T-cell (primary cell): ENCODE results near the gene SLC27A1. TPM values are rescaled to one million over a fixed set of nuclear protein-coding genes. Genes with fewer than 3 reads are reported as not detected.

Experiments
- ATAC-seq, 4 experiments: fragments of 200-7000 bp in 3 of 4; fragments of 150-1000 bp in 1 of 4; cut with Tn5 transposase; replicated peaks in 1 of 4; 1 replicate in 3 of 4; 2 replicates in 1 of 4; pipeline ENCODE4 v1.10.0; 2021; ENCODE audit warnings: moderate library complexity in 3 of 4, mild to moderate bottlenecking in 2 of 4, moderate number of reproducible peaks in 1 of 4
- CTCF ChIA-PET, 2 donors: fragments of 300-600 bp; sonication (Branson Sonifier 250); formaldehyde crosslinking; loops; one replicate each; lab custom pipeline; 2022; ENCODE audit warnings: antibody characterized with exemption in 2 of 2; lab: Charles Lee
- POLR2A ChIA-PET, 2 donors: fragments of 300-600 bp; sonication (Branson Sonifier 250); formaldehyde crosslinking; loops; one replicate each; lab custom pipeline; 2022; ENCODE audit warnings: antibody characterized with exemption in 2 of 2; lab: Charles Lee
- DNase-seq, 35 experiments: peaks; one replicate each; pipeline versions ENCODE4 v3.0.0 to v3.0.0-alpha.2; 2013 to 2023
- H3K27ac ChIP-seq: one replicate; pipeline ENCODE4 v1.5.1; 2013; ENCODE audit warnings: low read length
- H3K27me3 ChIP-seq, 2 experiments: replicated peaks in 1 of 2; 1 replicate in 1 of 2; 2 replicates in 1 of 2; pipeline versions ENCODE4 v1.6.1 to v1.7.0; 2013; ENCODE audit warnings: low read length in 1 of 2, mixed read lengths in 1 of 2; ENCODE audit not compliant: control insufficient read depth in 2 of 2, insufficient read depth in 2 of 2; ENCODE audit errors: extremely low read depth in 1 of 2
- H3K36me3 ChIP-seq, 2 donors: 1 replicate in 1 of 2; 2 replicates in 1 of 2; pipeline versions ENCODE4 v1.6.1 to v1.7.0; 2013; ENCODE audit warnings: low read length in 1 of 2; ENCODE audit not compliant: control insufficient read depth in 2 of 2, insufficient read depth in 1 of 2; ENCODE audit errors: extremely low read depth in 1 of 2
- H3K4me1 ChIP-seq, 2 experiments: 1 replicate in 1 of 2; 2 replicates in 1 of 2; pipeline versions ENCODE4 v1.6.1 to v1.7.0; 2013; ENCODE audit warnings: low read length in 2 of 2, mixed read lengths in 1 of 2; ENCODE audit not compliant: insufficient read depth in 2 of 2, control insufficient read depth in 1 of 2; ENCODE audit errors: extremely low read depth in 1 of 2
- H3K4me3 ChIP-seq, 2 donors: 1 replicate in 1 of 2; 2 replicates in 1 of 2; pipeline versions ENCODE4 v1.5.1 to v1.7.0; 2013; ENCODE audit warnings: mild to moderate bottlenecking in 2 of 2, low read length in 1 of 2, moderate library complexity in 1 of 2; ENCODE audit not compliant: control insufficient read depth in 1 of 2; ENCODE audit errors: extremely low read depth in 1 of 2
- H3K9me3 ChIP-seq: 2 replicates; pipeline ENCODE4 v1.7.0; 2013
- H3K27ac Mint-ChIP-seq, 2 donors: one replicate each; pipeline ENCODE4 v1.8.0; 2020 to 2021; ENCODE audit warnings: mild to moderate bottlenecking in 2 of 2, mixed read lengths in 2 of 2
- H3K27me3 Mint-ChIP-seq, 2 donors: one replicate each; pipeline ENCODE4 v1.8.0; 2021 to 2022; ENCODE audit warnings: mixed read lengths in 2 of 2
- H3K36me3 Mint-ChIP-seq: one replicate; pipeline ENCODE4 v1.8.0; 2021; ENCODE audit warnings: mixed read lengths
- H3K4me1 Mint-ChIP-seq, 3 donors: one replicate each; pipeline ENCODE4 v1.8.0; 2020 to 2022; ENCODE audit warnings: mixed read lengths in 3 of 3, mild to moderate bottlenecking in 1 of 3
- H3K4me3 Mint-ChIP-seq, 3 donors: one replicate each; pipeline ENCODE4 v1.8.0; 2020 to 2022; ENCODE audit warnings: mild to moderate bottlenecking in 3 of 3, mixed read lengths in 3 of 3, moderate library complexity in 3 of 3
- H3K9me3 Mint-ChIP-seq, 3 donors: one replicate each; pipeline ENCODE4 v1.8.0; 2020 to 2022; ENCODE audit warnings: mixed read lengths in 3 of 3
- WGBS: methylation state at CpG from one replicate; pipeline ENCODE4 v1.1.5; 2013; ENCODE audit warnings: missing lambda C conversion rate; ENCODE audit not compliant: insufficient coverage; 5-methylcytosine and 5-hydroxymethylcytosine counted together
- total RNA-seq, 35 experiments: library from RNA in 6 of 35; stranded (reverse) in 6 of 35; fragments of 120-200 nt in 1 of 35; gene quantifications; one replicate each; pipeline versions ENCODE4 v1.2.1 to v1.2.4 and lab custom pipeline; 2013 to 2026

Gene SLC27A1
- total RNA-seq, 5 donors from 2014 or later (not counting 1 experiment from before 2014, with no cell fraction given) = 5.9 to 13.3 (median 10.5) TPM

- H3K4me1 Mint-ChIP-seq = peaks cover 0 to 25% (median 4%) of the 10 kb centered on the region in 3 donors
- CTCF ChIA-PET = interaction anchor here (0.5 to 0.7 kb wide), 6 partner anchors 10 to 397 kb away, joined by 3 to 7 read pairs (median 4); no protein-coding TSS in a partner anchor
- Histone ChIP-seq H3K27ac (no peak overlapping the region), H3K9me3 (no peaks in the 10 kb centered on the region), H3K36me3 (no peaks in the 10 kb centered on the region), H3K4me1 (peaks cover 0 to 25% of the 10 kb centered on the region in 2 experiments), H3K27me3 (peaks cover 0 to 27% of the 10 kb centered on the region in 2 experiments), H3K4me3 (no peak overlapping the region)
- 74% methylated on average over 6 of the region's 8 CpGs for WGBS
- ATAC-seq = no peak
- peaks cover 0 to 6% (median 0%) of the 10 kb centered on the region in 3 donors for H3K9me3 Mint-ChIP-seq
- no peak overlapping the region for H3K4me3 Mint-ChIP-seq
- POLR2A ChIA-PET = interaction anchor here in 1 of 2 donors (0.6 kb wide), 2 partner anchors 11 to 541 kb away, joined by 6 read pairs; no protein-coding TSS in a partner anchor
- no peaks in the 10 kb centered on the region for H3K36me3 Mint-ChIP-seq
- no peak for DNase-seq
- no peaks in the 10 kb centered on the region for H3K27me3 Mint-ChIP-seq
- H3K27ac Mint-ChIP-seq = no peak overlapping the region
Observed at GRCh38 chr19:17529239-17530158, 59.2 kb downstream of the SLC27A1 start.

GRCh38 chr19:17530586-17530985 is 60.3 kb downstream of the SLC27A1 start:
- Histone ChIP-seq H3K4me3 (no peak overlapping the region), H3K27me3 (peaks cover 0 to 27% of the 10 kb centered on the region in 2 experiments), H3K27ac (no peak overlapping the region), H3K9me3 (no peaks in the 10 kb centered on the region), H3K4me1 (peaks cover 0 to 25% of the 10 kb centered on the region in 2 experiments), H3K36me3 (no peaks in the 10 kb centered on the region)
- ChIA-PET POLR2A (interaction anchor here in 1 of 2 donors (0.6 kb wide), 1 partner anchor 542 kb away, joined by 6 read pairs; no protein-coding TSS in a partner anchor), CTCF (interaction anchor here in 1 of 2 donors (0.6 kb wide), 1 partner anchor 326 kb away, joined by 3 read pairs; no protein-coding TSS in a partner anchor)
- WGBS = 77% methylated on average over 4 of the region's 8 CpGs
- Mint-ChIP-seq H3K27me3 (no peaks in the 10 kb centered on the region), H3K36me3 (no peaks in the 10 kb centered on the region), H3K9me3 (peaks cover 0 to 6% (median 0%) of the 10 kb centered on the region in 3 donors), H3K27ac (no peak overlapping the region), H3K4me3 (no peak overlapping the region), H3K4me1 (peaks cover 0 to 15% (median 0%) of the 10 kb centered on the region in 3 donors)
- no peak for ATAC-seq
- DNase-seq = no peak

- 92% methylated on average over 14 of the region's 16 CpGs for WGBS
- H3K27me3 ChIP-seq = peaks cover 0 to 15% of the 10 kb centered on the region in 2 experiments
- H3K36me3 ChIP-seq = no peaks in the 10 kb centered on the region
- no peak overlapping the region for H3K4me3 ChIP-seq
- no peak overlapping the region for H3K27ac Mint-ChIP-seq
- peaks cover 0 to 18% of the 10 kb centered on the region in 2 experiments for H3K4me1 ChIP-seq
- ChIA-PET CTCF (no interaction called here), POLR2A (no interaction called here)
- no peaks in the 10 kb centered on the region for H3K27me3 Mint-ChIP-seq
- no peak for ATAC-seq
- no peaks in the 10 kb centered on the region for H3K9me3 ChIP-seq
- peaks cover 0 to 6% (median 0%) of the 10 kb centered on the region in 3 donors for H3K9me3 Mint-ChIP-seq
- no peak for DNase-seq
- no peak overlapping the region for H3K4me3 Mint-ChIP-seq
- H3K36me3 Mint-ChIP-seq = no peaks in the 10 kb centered on the region
- H3K4me1 Mint-ChIP-seq = peaks cover 0 to 10% (median 0%) of the 10 kb centered on the region in 3 donors
- no peak overlapping the region for H3K27ac ChIP-seq
Observed at GRCh38 chr19:17532116-17532515, 61.8 kb downstream of the SLC27A1 start.

- CTCF ChIA-PET = no interaction called here
- Histone ChIP-seq H3K9me3 (no peaks in the 10 kb centered on the region), H3K4me1 (peaks cover 0 to 14% of the 10 kb centered on the region in 2 experiments), H3K36me3 (no peaks in the 10 kb centered on the region), H3K27me3 (peaks cover 0 to 11% of the 10 kb centered on the region in 2 experiments), H3K4me3 (no peak overlapping the region), H3K27ac (no peak overlapping the region)
- Mint-ChIP-seq H3K4me1 (peaks cover 0 to 10% (median 0%) of the 10 kb centered on the region in 3 donors), H3K9me3 (peaks cover 0 to 6% (median 0%) of the 10 kb centered on the region in 3 donors), H3K27ac (no peak overlapping the region), H3K4me3 (no peak overlapping the region), H3K27me3 (no peaks in the 10 kb centered on the region), H3K36me3 (no peaks in the 10 kb centered on the region)
- POLR2A ChIA-PET = no interaction called here
- DNase-seq (no peak), ATAC-seq (no peak)
- 67% methylated on average over 5 of the region's 7 CpGs for WGBS
Observed at GRCh38 chr19:17532557-17532956, 62.2 kb downstream of the SLC27A1 start.

- H3K9me3 Mint-ChIP-seq = no peaks in the 10 kb centered on the region
- H3K27me3 Mint-ChIP-seq = no peaks in the 10 kb centered on the region
- no peak overlapping the region for H3K27ac Mint-ChIP-seq
- Histone ChIP-seq H3K36me3 (no peaks in the 10 kb centered on the region), H3K27me3 (peaks cover 0 to 5% of the 10 kb centered on the region in 2 experiments), H3K4me3 (no peak overlapping the region), H3K27ac (no peak overlapping the region), H3K4me1 (peaks cover 4 to 20% of the 10 kb centered on the region in 2 experiments), H3K9me3 (no peaks in the 10 kb centered on the region)
- no peaks in the 10 kb centered on the region for H3K36me3 Mint-ChIP-seq
- H3K4me1 Mint-ChIP-seq = peaks cover 10 to 17% (median 16%) of the 10 kb centered on the region in 3 donors
- ChIA-PET POLR2A (no interaction called here), CTCF (interaction anchor here in 1 of 2 donors (0.7 kb wide), 1 partner anchor 541 kb away, joined by 3 read pairs; no protein-coding TSS in a partner anchor)
- ATAC-seq = no peak
- H3K4me3 Mint-ChIP-seq = no peak overlapping the region
- DNase-seq = no peak
Observed at GRCh38 chr19:17534767-17535166, 64.4 kb downstream of the SLC27A1 start.

GRCh38 chr19:17536955-17537354 is 66.6 kb downstream of the SLC27A1 start:
- no peak overlapping the region for H3K4me3 ChIP-seq
- no peak overlapping the region for H3K27ac Mint-ChIP-seq
- CTCF ChIA-PET = no interaction called here
- H3K4me1 ChIP-seq = peaks cover 4 to 17% of the 10 kb centered on the region in 2 experiments
- H3K4me3 Mint-ChIP-seq = no peak overlapping the region
- H3K27me3 ChIP-seq = peaks cover 0 to 2% of the 10 kb centered on the region in 2 experiments
- ATAC-seq (no peak), DNase-seq (no peak)
- no peak overlapping the region for H3K27ac ChIP-seq
- 78% methylated on average over 5 of the region's 6 CpGs for WGBS
- H3K27me3 Mint-ChIP-seq = no peaks in the 10 kb centered on the region
- peaks cover 11 to 18% (median 18%) of the 10 kb centered on the region in 3 donors for H3K4me1 Mint-ChIP-seq
- no peaks in the 10 kb centered on the region for H3K9me3 ChIP-seq
- no peaks in the 10 kb centered on the region for H3K36me3 Mint-ChIP-seq
- no peaks in the 10 kb centered on the region for H3K36me3 ChIP-seq
- H3K9me3 Mint-ChIP-seq = no peaks in the 10 kb centered on the region
- POLR2A ChIA-PET = no interaction called here
